OCI-LY3 (cell line): ENCODE results near the gene ZNF778.

Source experiments
- H2AFZ ChIP-seq: fragments of 200-600, 300-600 bp; shearing (Covaris generic); 2 replicates; pipeline ENCODE4 v1.6.0; 2014; ENCODE audit warnings: antibody characterized with exemption, low read depth, low read length
- H3K27ac ChIP-seq: fragments of 200-600, 300-600 bp; sonication (generic); 2 replicates; pipeline ENCODE4 v1.5.1; 2014; ENCODE audit warnings: mild to moderate bottlenecking, low read length, moderate library complexity, mixed read lengths
- H3K27me3 ChIP-seq: fragments of 200-600, 300-600 bp; sonication (generic); 2 replicates; pipeline ENCODE4 v1.6.1; 2014; ENCODE audit warnings: low read depth, low read length, mixed read lengths
- H3K36me3 ChIP-seq: fragments of 200-600, 300-600 bp; sonication (generic); replicated peaks from 2 replicates; pipeline ENCODE3; 2014; ENCODE audit warnings: low read depth, low read length, mixed read lengths
- H3K4me1 ChIP-seq: fragments of 300-600, 200-600 bp; sonication (generic); 2 replicates; pipeline ENCODE4 v1.6.1; 2014; ENCODE audit warnings: low read length, mixed read lengths
- H3K4me2 ChIP-seq: fragments of 200-600, 300-600 bp; sonication (generic); 2 replicates; pipeline ENCODE4 v1.6.1; 2014; ENCODE audit warnings: low read length, mixed read lengths
- H3K4me3 ChIP-seq: fragments of 300-600, 200-600 bp; sonication (generic); 2 replicates; pipeline ENCODE4 v1.5.1; 2014; ENCODE audit warnings: antibody characterized with exemption, mild to moderate bottlenecking, low read length, moderate library complexity
- H3K79me2 ChIP-seq: fragments of 300-600, 200-600 bp; shearing (Covaris generic); 2 replicates; pipeline ENCODE4 v1.6.1; 2014; ENCODE audit warnings: mild to moderate bottlenecking, low read length, mixed read lengths
- H3K9ac ChIP-seq: fragments of 300-600, 200-600 bp; shearing (Covaris generic); 2 replicates; pipeline ENCODE4 v1.6.0; 2014; ENCODE audit warnings: mild to moderate bottlenecking, low read length, moderate library complexity
- H3K9me3 ChIP-seq: fragments of 200-600, 300-600 bp; shearing (Covaris generic); 2 replicates; pipeline ENCODE4 v1.6.1; 2014; ENCODE audit warnings: low read length, mixed read lengths; ENCODE audit not compliant: insufficient read depth
- H4K20me1 ChIP-seq: fragments of 200-600, 300-600 bp; sonication (generic); 2 replicates; pipeline ENCODE4 v1.6.1; 2016; ENCODE audit warnings: low read length, mixed read lengths; ENCODE audit not compliant: insufficient read depth
- EZH2phosphoT487 ChIP-seq: fragments of 200-600 bp; shearing (Covaris generic); IDR thresholded peaks from 2 replicates; pipeline ENCODE4 v1.6.1; 2018; ENCODE audit warnings: antibody characterized with exemption, mixed run types, low read depth
- TF ChIP-seq, protein P1 (sequence below): fragments of 200-600, 300-600 bp; sonication (generic); IDR thresholded peaks from 2 replicates; pipeline ENCODE4 v1.5.1; 2014; ENCODE audit warnings: antibody characterized with exemption, low read length, low read depth

The ZNF778 gene

DNA sequence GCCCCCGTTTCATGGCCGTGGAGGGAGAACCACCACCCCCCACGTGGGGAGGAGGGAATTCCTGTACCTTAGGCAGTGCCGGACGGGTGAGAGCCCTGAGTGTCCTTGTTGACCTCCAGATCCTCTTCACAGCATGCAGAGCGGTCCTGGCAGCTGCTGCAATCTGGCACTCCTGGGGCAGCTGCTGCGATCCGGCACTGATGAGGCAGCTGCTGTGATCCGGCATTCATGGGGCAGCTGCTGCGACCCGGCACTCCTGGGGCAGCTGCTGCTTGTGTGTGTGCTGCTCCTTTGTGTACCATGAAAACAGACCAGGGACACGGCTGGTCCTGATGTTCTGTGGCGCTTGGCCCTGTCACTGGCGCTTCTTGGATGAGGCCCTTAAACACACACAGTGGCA is 12.8 kb downstream of the ZNF778 start:
- Histone ChIP-seq H3K4me1 (no peaks in the 10 kb centered on the region), H3K9me3 (no peaks in the 10 kb centered on the region)

DNA sequence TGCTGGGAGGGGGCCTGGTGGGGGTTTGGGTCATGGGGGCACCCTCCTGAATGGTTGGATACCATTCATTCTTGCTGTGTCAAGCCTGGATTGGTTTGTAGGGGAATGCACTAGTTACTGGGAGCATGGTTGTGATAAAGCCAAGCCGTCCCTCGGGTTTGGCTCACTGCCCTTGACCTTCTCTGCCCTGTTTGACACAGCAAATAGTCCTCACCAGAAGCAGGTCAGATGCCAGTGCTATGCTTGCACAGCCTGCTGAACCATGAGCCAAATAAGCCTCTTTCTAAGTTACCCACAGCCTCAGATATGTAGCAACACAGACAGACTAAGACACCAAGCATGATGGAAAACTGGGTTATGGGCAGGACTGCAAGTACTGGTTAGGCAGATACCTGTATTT is 14.6 kb downstream of the ZNF778 start:
- Histone ChIP-seq H2AFZ (no peak overlapping the region), H3K27ac (no peak overlapping the region), H3K27me3 (no peaks in the 10 kb centered on the region), H4K20me1 (no peaks in the 10 kb centered on the region), H3K9me3 (no peaks in the 10 kb centered on the region), H3K36me3 (peaks cover 44% of the 10 kb centered on the region), H3K9ac (no peak overlapping the region), H3K4me2 (no peak overlapping the region), H3K4me3 (no peak overlapping the region), H3K4me1 (no peaks in the 10 kb centered on the region), H3K79me2 (no peaks in the 10 kb centered on the region)
- TF ChIP-seq, protein P1, sequence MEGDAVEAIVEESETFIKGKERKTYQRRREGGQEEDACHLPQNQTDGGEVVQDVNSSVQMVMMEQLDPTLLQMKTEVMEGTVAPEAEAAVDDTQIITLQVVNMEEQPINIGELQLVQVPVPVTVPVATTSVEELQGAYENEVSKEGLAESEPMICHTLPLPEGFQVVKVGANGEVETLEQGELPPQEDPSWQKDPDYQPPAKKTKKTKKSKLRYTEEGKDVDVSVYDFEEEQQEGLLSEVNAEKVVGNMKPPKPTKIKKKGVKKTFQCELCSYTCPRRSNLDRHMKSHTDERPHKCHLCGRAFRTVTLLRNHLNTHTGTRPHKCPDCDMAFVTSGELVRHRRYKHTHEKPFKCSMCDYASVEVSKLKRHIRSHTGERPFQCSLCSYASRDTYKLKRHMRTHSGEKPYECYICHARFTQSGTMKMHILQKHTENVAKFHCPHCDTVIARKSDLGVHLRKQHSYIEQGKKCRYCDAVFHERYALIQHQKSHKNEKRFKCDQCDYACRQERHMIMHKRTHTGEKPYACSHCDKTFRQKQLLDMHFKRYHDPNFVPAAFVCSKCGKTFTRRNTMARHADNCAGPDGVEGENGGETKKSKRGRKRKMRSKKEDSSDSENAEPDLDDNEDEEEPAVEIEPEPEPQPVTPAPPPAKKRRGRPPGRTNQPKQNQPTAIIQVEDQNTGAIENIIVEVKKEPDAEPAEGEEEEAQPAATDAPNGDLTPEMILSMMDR = no peak
- TF ChIP-seq EZH2phosphoT487 = no peak

More for the DNA sequence above, 12.8 kb downstream of the ZNF778 start:
- Histone ChIP-seq H3K79me2 (no peaks in the 10 kb centered on the region), H3K4me3 (no peak overlapping the region), H3K27ac (no peak overlapping the region), H3K36me3 (peaks cover 50% of the 10 kb centered on the region), H2AFZ (no peak overlapping the region), H4K20me1 (no peaks in the 10 kb centered on the region), H3K9ac (no peak overlapping the region), H3K27me3 (no peaks in the 10 kb centered on the region), H3K4me2 (no peak overlapping the region)
- no peak for TF ChIP-seq EZH2phosphoT487
- TF ChIP-seq, protein P1 = no peak

DNA sequence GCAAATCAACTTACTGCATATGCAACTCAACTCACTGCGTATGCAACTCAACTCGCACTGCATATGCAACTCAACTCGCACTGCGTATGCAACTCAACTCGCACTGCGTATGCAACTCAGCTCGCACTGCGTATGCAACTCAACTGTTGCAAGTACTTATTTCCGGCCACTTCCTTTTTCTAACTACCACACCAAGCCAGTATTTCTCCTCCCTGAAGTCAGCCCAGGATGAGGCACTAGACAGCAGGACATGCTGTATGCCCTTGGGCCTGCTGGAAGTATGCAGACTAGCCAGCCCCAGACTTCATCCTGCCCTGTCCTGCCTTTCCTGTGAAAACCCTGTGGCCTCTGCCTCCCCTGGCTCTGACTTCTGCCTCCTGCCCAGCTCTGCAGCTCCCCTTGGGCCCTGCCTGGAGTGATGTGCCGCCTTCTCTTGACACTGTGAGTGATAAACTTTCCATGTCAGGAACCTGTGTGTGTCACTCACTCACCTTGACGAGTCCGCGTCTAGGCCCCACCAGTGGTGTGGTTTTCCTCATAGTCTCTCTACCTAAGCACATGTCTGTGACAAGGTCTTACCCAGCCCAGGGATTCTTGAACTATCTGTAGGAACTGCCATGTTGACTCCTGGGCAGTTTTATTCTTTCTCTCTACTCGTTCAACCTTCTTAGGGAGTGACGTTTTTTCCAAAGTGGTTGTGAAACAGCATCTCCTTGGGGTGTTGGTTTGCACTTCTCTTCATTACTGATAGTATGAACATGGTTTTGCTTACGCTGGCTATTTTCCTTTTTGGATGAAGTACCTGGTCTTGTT is 16.4 kb downstream of the ZNF778 start:
- Histone ChIP-seq H2AFZ (no peak overlapping the region), H3K4me1 (no peaks in the 10 kb centered on the region), H3K4me3 (no peak overlapping the region), H3K9me3 (no peaks in the 10 kb centered on the region), H4K20me1 (no peaks in the 10 kb centered on the region), H3K9ac (no peak overlapping the region), H3K4me2 (no peak overlapping the region), H3K79me2 (no peaks in the 10 kb centered on the region), H3K27me3 (no peaks in the 10 kb centered on the region), H3K36me3 (peaks cover 26% of the 10 kb centered on the region), H3K27ac (no peak overlapping the region)
- no peak for TF ChIP-seq EZH2phosphoT487
- TF ChIP-seq, protein P1 = no peak

DNA sequence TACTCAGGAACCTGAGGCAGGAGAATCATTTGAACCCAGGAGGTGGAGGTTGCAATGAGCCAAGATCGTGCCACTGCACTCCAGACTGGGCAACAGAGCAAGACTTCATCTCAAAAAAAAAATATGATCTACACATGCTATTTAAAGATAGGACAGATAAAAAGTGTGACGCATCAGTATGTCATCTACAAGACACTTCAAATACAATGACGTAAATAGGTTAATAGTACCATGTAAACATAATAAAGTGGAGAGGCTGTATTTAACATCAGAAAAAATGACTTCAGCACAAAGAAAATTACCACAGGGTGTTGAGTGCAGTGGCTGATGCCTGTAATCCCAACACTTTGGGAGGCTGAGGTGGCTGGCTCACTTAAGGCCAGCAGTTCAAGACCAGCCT is 20.2 kb downstream of the ZNF778 start:
- H3K9me3 ChIP-seq = no peaks in the 10 kb centered on the region

More for the DNA sequence above, 20.2 kb downstream of the ZNF778 start:
- H3K27me3 ChIP-seq = no peaks in the 10 kb centered on the region
- no peak overlapping the region for H3K4me3 ChIP-seq
- H3K4me1 ChIP-seq = no peaks in the 10 kb centered on the region
- peaks cover 7% of the 10 kb centered on the region for H3K79me2 ChIP-seq
- no peaks in the 10 kb centered on the region for H4K20me1 ChIP-seq
- no peak overlapping the region for H3K9ac ChIP-seq
- no peak overlapping the region for H2AFZ ChIP-seq
- H3K36me3 ChIP-seq = peaks cover 15% of the 10 kb centered on the region
- TF ChIP-seq, protein P1 = no peak
- TF ChIP-seq EZH2phosphoT487 = no peak
- H3K27ac ChIP-seq = no peak overlapping the region
- H3K4me2 ChIP-seq = no peak overlapping the region
